ENCODE data around the gene ABCB11.
"Not testable (repeated sequence)": the region's sequence is repeated elsewhere in the genome, so short reads cannot be mapped to it uniquely, and the experiment has no call there.

Gene ABCB11

GRCh38 chr2:168874368-168875054 lies 156.6 kb downstream of the ABCB11 start:
- DNase-seq, result no peak

GRCh38 chr2:168870824-168871223 lies 160.3 kb downstream of the ABCB11 start:
- DNase-seq, result not testable (repeated sequence)

Measured in stimulated activated CD4-positive, alpha-beta T cell treated with anti-CD3 and anti-CD28 coated beads, Interleukin-4, amount 100 ng/mL, for 1 hour (primary cell).